AG09309 (cell line): ENCODE results near the gene GATC.
A peak's percentile ranks its signal among the peaks of the same experiment; 100 is the strongest.
"Not testable (repeated sequence)": the region's sequence is repeated elsewhere in the genome, so short reads cannot be mapped to it uniquely, and the experiment has no call there.

ENCODE experiments used
- DNase-seq: peaks from one replicate; pipeline ENCODE4 v3.0.0-alpha.2; 2010; ENCODE audit warnings: low read depth
- H3K4me3 ChIP-seq: 2 replicates; pipeline ENCODE4 v1.5.1; 2011; ENCODE audit warnings: mild to moderate bottlenecking, low read depth, low read length, moderate library complexity; ENCODE audit not compliant: control insufficient read depth
- TF ChIP-seq, protein P1 (sequence below): IDR thresholded peaks from 2 replicates; pipeline ENCODE4 v1.5.1; 2011; ENCODE audit warnings: mild to moderate bottlenecking, low read depth, low read length, inconsistent platforms; ENCODE audit not compliant: insufficient read depth, control insufficient read depth; ENCODE audit errors: missing control alignments

Gene GATC

DNA sequence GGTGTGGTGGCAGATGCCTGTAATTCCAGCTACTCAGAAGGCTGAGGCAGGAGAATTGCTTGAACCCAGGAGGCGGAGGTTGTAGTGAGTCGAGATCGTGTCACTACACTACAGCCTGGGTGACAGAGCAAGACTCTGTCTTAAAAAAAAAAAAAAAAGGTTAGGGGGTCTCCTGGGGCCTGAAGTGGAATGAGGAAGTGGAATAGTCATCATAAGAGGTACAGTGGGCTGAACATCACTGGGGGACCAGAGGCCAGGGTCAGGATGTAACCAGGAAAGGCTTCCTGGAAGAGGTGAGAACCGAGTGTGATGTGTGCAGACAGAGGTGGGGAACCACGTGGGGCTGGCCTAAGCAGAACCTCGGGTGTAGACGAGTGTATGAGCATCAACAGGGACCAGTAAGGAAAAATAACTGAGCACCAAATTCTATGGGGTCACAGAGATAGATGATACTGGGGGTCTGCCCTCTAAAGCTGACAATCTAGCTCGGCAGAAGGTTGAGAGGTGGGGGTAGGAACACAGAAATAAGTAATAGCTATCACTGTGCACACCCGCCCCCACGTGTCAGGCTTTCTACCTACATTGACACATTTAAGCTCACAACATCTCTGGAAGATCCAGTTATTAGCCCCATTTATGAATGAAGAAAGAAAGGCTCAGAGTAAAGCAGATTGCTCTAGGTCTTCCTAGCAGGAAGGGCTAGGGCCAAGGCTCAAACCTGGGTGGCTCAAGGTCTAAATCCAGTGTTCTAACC lies 13.3 kb upstream of the GATC start:
- no peak for DNase-seq
- no peak overlapping the region for H3K4me3 ChIP-seq
- TF ChIP-seq, protein P1, sequence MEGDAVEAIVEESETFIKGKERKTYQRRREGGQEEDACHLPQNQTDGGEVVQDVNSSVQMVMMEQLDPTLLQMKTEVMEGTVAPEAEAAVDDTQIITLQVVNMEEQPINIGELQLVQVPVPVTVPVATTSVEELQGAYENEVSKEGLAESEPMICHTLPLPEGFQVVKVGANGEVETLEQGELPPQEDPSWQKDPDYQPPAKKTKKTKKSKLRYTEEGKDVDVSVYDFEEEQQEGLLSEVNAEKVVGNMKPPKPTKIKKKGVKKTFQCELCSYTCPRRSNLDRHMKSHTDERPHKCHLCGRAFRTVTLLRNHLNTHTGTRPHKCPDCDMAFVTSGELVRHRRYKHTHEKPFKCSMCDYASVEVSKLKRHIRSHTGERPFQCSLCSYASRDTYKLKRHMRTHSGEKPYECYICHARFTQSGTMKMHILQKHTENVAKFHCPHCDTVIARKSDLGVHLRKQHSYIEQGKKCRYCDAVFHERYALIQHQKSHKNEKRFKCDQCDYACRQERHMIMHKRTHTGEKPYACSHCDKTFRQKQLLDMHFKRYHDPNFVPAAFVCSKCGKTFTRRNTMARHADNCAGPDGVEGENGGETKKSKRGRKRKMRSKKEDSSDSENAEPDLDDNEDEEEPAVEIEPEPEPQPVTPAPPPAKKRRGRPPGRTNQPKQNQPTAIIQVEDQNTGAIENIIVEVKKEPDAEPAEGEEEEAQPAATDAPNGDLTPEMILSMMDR, result no peak

DNA sequence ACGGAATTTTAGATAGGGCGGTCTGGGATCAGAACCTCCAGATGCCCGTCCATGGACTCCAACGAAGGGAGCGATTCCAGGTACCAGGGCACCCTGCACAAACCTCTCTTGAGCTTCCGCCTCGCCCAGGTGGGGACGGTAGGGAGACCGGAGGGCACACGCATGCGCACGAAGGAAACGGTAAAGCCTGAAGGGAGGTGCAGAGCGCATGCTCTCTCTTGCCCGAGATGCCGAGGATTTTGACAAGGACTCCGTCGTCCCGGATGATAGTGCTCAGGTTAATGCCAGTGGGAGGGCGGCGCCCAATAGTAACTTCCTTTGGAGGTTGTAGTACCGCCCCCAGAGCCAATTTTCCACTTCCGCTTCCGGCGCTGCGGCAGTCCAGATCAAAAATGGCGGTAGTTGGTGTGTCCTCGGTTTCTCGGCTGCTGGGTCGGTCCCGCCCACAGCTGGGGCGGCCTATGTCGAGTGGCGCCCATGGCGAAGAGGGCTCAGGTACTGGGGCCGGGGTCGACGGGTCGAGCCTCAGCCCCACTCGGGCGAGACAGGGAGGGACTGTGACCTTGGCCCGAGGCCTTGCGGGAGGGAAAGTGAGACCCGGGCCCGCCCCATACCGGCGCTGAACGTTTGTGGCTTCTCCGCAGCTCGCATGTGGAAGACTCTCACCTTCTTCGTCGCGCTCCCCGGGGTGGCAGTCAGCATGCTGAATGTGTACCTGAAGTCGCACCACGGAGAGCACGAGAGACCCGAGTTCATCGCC lies 8.3 kb upstream of the GATC start, which contains the start of gene COX6A1:
COX6A1 (plus strand) TSS at position 379 of the 760 bp plus-strand sequence; CDS start at position 393, 14 bp downstream.
- TF ChIP-seq, protein P1, result peak; percentile 10
- H3K4me3 ChIP-seq, result peak within 1 kb of the TSS; percentile 84
- DNase-seq, result peak; percentile 85

DNA sequence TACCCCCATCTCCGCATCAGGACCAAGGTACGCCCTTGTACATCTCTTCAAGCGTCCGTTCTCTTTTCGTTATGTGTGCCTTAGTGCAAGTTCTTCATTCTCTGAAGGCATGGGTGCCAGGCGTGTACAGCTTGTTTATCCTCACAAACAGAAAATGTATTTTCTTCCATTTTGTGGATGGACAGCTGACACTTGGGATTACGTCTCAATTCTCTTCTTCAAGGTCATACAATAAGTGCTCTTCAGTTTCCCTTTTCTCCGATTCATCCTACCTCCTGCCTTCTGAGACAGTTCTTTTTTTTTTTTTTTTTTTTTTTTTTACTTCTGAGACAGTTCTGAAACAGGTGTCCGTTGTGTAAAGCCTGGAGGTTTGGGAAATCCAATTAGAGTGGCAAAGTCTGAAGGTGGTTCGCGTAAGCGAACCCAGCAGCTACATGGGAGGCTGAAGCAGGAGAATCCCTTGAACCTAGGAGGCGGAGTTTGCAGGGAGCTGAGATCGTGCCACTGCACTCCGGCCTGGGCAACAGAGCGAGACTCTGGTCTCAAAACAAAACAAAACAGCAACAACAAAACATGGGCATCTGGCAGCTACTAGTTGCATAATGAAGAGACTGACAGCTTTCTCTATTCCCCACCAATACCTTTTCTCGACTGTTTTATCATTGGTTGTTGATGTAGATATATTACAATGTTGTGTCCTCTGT lies 7.6 kb upstream of the GATC start:
- peak overlapping the region; percentile 84 for H3K4me3 ChIP-seq
- TF ChIP-seq, protein P1, result no peak
- DNase-seq, result no peak

DNA sequence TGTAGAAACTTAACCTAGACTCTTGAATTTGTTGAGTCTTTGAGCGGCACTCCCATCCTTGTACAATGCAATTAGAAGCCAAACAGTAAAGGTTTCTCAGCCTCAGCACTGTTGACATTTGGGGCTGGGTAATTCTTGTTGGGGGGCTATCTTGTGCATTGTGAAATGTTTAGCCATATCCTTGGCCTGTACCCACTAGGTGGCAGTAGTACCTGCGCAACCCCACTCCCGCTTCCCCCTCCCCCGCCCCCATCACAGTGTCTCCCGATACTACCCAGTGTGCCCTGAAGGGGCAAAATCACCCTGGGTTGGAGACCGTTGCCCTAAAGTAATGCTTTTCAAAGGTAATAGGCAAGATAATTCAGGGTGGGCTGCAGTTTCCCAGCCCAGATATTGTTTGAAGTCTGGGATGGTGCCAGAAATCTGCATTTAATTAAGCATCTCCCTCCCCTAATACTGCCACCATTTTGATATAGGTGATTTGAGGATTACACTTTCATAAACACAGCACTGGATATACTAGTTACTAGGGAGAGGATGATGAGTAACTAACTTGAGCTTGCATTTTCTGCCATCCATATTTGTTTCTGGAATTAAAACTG lies 6.5 kb upstream of the GATC start:
- TF ChIP-seq, protein P1, result peak; percentile 66
- H3K4me3 ChIP-seq, result no peak overlapping the region
- DNase-seq, result no peak

DNA sequence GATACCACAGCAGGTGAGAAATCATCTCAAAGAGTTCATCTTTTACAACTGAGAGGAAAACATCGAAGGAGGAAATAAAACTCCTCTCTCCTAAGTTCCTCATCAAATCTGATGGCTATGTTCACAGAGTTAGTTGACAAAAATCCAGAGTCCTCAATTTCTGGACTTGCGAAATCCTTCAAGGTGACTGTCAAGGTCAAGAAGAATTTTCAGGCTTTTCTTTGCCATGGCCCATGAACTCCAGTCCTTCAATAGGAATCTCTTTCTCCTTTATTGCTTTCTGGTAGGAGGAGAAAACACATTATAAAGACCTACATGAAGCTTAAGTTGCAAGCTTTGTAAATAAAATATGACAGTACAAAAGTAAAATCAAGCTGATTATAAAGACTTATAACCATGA lies 1.6 kb upstream of the GATC start:
- TF ChIP-seq, protein P1, result no peak

DNA sequence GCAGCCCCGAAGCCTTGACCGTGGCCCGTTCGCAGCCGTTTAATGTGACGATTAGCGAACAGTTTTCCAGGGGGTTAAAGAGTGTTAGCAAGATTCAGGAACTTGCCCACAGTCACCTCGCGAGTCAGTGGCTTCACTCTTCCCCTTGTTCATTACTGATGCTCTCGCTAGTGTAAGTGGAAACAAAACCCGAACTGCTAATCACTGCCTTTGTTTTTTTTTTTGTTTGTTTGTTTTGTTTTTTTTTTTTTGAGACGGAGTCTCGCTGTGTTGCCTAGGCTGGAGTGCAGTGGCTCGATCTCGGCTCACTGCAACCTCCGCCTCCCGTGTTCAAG lies 567 bp downstream of the GATC start:
- H3K4me3 ChIP-seq, result peak overlapping the region; percentile 73
- not testable (repeated sequence) for DNase-seq

More for the DNA sequence above, 1.6 kb upstream of the GATC start:
- no peak overlapping the region for H3K4me3 ChIP-seq
- no peak for DNase-seq
